HAP-1 (cell line): ENCODE results near the gene GMPPA.
A peak's percentile ranks its signal among the peaks of the same experiment; 100 is the strongest.

Experiments
- DNase-seq, 2 experiments: peaks; one replicate each; pipeline ENCODE4 v3.0.0-alpha.2; 2016 to 2020; ENCODE audit warnings: low spot score in 2 of 2
- H3K27me3 ChIP-seq: fragments of 250-450 bp; sonication (Bioruptor Pico); 2 replicates; pipeline ENCODE4 v1.5.1; 2020; ENCODE audit warnings: low read depth, mild to moderate bottlenecking, moderate library complexity
- H3K36me3 ChIP-seq: fragments of 250-450 bp; sonication (Bioruptor Pico); replicated peaks from 2 replicates; pipeline ENCODE4 v1.5.1; 2020; ENCODE audit warnings: mild to moderate bottlenecking
- H3K4me1 ChIP-seq: fragments of 250-450 bp; sonication (Bioruptor Pico); 2 replicates; pipeline ENCODE4 v1.5.1; 2020; ENCODE audit warnings: mild to moderate bottlenecking
- H3K4me3 ChIP-seq: fragments of 250-450 bp; sonication (Bioruptor Pico); 2 replicates; pipeline ENCODE4 v1.5.1; 2020; ENCODE audit warnings: mild to moderate bottlenecking, moderate library complexity
- H3K9me3 ChIP-seq: fragments of 250-450 bp; sonication (Bioruptor Pico); 2 replicates; pipeline ENCODE4 v1.5.1; 2020; ENCODE audit warnings: mild to moderate bottlenecking, moderate library complexity
- in situ Hi-C: fragments of 300-500 bp; cut with MboI; formaldehyde crosslinking; loops from 3 replicates; pipeline ENCODE4 v1.14.3; 2020; ENCODE audit warnings: low sequenced_read_pairs, inconsistent platforms, mixed read lengths

Gene GMPPA

GRCh38 chr2:219498280-219499057 lies at the start of gene GMPPA:
GMPPA (plus strand) TSS chr2:219498891; CDS start chr2:219499976, 1,085 bp downstream.
- peaks cover 19% of the 10 kb centered on the region for H3K4me1 ChIP-seq
- in situ Hi-C loops = no loop called here
- 0 out of 2 replicates have a peak, but pooled peaks cover 4% of the 10 kb centered on the region for H3K27me3 ChIP-seq
- peak; percentile 97 to 99 for DNase-seq
- H3K36me3 ChIP-seq = no peaks in the 10 kb centered on the region
- peak within 1 kb of the TSS; percentile 72 for H3K4me3 ChIP-seq
- no peaks in the 10 kb centered on the region for H3K9me3 ChIP-seq

- H3K4me3 ChIP-seq = no peak overlapping the region
- DNase-seq = no peak
- in situ Hi-C loops = no loop called here
- no peaks in the 10 kb centered on the region for H3K9me3 ChIP-seq
- H3K27me3 ChIP-seq = no peaks in the 10 kb centered on the region
- no peaks in the 10 kb centered on the region for H3K4me1 ChIP-seq
- 0 out of 2 replicates have a peak, but pooled peaks cover 4% of the 10 kb centered on the region for H3K36me3 ChIP-seq
These were observed 49.1 kb upstream of the GMPPA start for GRCh38 chr2:219449609-219450008.

DNA sequence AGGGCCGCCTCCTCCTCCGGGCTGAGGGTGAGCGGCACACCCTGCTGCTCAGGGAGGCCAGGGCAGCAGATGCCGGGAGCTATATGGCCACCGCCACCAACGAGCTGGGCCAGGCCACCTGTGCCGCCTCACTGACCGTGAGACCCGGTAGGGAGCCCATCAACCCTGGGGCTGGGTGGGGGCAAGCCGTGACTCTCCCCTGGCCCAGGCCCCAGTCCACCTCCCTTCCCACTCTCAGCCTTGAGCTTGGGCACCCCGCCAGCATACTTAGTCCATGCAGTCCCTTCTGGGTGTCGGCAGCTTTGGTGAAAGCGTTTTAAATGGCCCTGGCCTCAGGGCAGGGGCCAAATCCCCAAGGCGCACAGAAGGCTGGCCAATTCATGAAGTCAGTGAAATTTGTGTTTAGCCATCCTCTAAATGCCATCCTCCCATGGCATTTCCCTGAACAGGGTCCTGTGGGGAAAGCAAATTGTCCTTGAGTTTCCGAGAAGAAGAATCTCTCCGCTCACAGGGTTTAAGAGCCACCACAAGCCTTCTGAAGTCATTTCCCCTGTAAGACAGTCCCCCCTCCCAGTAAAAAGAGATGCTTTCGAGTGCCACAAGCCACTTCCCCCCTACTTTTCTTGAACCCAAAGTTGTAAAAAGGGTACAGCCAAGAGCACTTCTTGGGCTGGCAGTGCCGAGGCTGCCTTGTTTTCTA lies 46.9 kb upstream of the GMPPA start:
- no peak for DNase-seq
- in situ Hi-C loops = no loop called here
- no peaks in the 10 kb centered on the region for H3K27me3 ChIP-seq
- no peaks in the 10 kb centered on the region for H3K4me1 ChIP-seq
- 0 out of 2 replicates have a peak, but pooled peaks cover 4% of the 10 kb centered on the region for H3K36me3 ChIP-seq
- no peaks in the 10 kb centered on the region for H3K9me3 ChIP-seq
- H3K4me3 ChIP-seq = no peak overlapping the region

DNA sequence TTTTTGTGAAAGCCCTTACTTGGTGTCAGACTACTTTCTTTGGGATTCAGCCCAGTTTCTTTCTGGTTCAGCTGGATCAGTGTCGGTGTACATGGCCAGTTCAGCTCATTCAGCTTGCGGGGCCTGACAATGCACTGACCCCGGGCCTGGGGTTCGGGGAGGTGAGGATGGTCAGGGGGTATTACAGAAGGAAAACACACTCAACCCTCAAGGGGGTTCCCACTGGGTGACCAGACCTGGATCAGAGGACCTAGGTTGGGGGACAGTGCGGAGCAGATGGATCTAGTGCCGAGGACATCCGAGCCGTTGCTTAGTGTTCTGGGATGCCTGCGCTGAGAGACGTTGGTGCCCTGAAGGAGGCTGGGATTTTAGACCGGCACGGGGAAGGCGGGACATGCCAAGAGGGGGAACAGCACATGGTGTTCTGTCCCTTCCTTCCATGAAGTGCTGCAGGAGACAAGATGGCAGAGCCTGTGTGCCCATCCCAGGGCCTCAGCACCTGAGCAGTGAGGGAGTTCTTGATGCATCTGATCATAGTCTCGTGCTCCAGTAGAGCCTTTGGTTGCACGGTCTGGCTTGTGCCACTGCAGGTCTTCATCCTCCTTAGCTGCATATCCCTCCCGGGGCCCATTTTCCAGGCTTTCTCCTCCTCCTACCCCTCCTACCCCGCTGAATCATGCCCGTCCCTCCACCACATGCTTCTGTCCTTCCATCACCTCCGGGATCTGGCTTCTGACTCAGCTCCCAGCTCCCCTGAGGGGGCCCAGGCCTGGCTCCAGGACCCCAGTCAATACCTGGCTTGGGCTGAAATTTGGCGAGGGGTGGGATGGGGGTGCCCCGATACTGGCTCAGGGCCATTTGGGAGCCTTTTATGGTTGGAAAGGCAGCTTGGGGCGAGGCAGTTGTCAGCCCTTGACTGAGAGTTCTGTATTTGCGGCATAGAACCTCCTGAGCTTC lies 46.1 kb upstream of the GMPPA start:
- no peak overlapping the region for H3K4me3 ChIP-seq
- in situ Hi-C loops = no loop called here
- no peaks in the 10 kb centered on the region for H3K9me3 ChIP-seq
- 0 out of 2 replicates have a peak, but pooled peaks cover 4% of the 10 kb centered on the region for H3K36me3 ChIP-seq
- no peak for DNase-seq
- no peaks in the 10 kb centered on the region for H3K27me3 ChIP-seq
- H3K4me1 ChIP-seq = no peaks in the 10 kb centered on the region

DNA sequence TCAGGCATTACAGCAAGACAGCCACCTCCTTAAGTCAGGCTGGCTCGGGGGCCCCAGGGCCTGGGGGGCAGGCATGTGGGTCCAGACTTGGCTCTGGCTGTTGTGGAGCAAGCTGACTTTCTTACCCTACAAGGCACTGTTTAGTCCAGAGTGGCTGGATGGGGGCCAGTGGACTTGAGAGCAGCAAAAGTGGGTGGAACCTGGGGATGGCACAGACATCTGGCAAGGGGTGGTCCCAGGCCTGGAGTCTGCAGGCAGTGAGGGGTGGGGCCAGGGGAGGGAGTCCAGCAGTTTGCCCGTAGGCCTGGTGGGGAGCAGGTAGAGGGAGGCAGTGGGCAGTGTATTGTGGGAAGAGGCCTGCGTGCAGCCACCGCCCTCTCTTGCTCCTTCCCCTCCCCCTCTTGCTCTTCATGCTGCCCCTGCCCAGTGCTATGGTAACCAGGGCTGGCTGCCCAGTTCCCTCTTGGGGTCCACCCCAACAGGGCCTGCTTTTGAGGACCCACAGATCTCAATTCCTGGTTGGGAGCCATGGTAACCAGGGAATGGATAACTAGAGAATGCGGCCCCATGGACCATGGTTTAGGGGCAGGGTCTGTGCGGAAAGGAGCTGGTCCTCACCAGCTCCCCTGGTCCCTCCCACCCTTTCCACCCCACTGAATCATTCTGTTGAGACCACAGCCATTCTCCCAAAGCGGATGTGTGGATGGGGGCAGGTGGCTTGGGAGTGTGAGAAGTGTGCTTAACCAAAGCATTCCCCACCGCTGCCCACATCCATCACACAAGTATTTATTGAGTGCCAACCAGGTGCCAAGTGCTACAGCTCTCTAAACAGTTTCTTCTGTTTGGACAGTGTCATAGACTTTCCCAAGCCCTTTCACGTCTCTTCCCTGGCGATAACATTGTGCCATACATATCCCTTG lies 44.8 kb upstream of the GMPPA start:
- in situ Hi-C loops = no loop called here
- Histone ChIP-seq H3K4me1 (no peaks in the 10 kb centered on the region), H3K4me3 (no peak overlapping the region), H3K27me3 (no peaks in the 10 kb centered on the region), H3K36me3 (0 out of 2 replicates have a peak, but pooled peaks cover 3% of the 10 kb centered on the region), H3K9me3 (no peaks in the 10 kb centered on the region)
- DNase-seq = no peak

GRCh38 chr2:219455581-219455980 lies 43.1 kb upstream of the GMPPA start:
- DNase-seq = no peak
- Histone ChIP-seq H3K4me3 (no peak overlapping the region), H3K4me1 (no peaks in the 10 kb centered on the region), H3K36me3 (no peaks in the 10 kb centered on the region), H3K27me3 (no peaks in the 10 kb centered on the region), H3K9me3 (no peaks in the 10 kb centered on the region)
- in situ Hi-C loops = no loop called here

- no peaks in the 10 kb centered on the region for H3K4me1 ChIP-seq
- in situ Hi-C loops = no loop called here
These were observed 40.8 kb upstream of the GMPPA start for GRCh38 chr2:219457784-219458369.

DNA sequence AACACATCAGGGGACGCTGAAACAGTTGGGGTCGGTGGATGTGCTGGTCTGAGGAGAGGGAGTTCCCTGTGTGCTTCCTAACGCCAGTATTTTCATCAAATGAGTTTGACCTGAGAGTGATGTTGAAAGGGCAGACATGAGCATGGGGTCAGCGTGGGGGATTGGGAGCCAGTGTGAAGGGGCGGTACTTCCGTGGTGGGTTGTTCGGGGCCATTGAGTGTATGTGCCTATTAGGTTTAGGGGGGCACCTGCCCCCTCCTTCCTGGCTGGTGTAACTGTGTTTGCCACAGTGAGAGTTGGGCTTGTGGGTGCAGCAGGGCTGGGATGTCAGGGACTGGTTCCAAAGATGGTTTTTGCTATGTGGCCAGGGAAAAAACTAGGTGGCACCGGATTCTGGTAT lies 39.7 kb upstream of the GMPPA start:
- H3K4me1 ChIP-seq = no peaks in the 10 kb centered on the region
- no peaks in the 10 kb centered on the region for H3K9me3 ChIP-seq
- in situ Hi-C loops = no loop called here
- H3K36me3 ChIP-seq = no peaks in the 10 kb centered on the region
- DNase-seq = no peak
- H3K27me3 ChIP-seq = no peaks in the 10 kb centered on the region
- H3K4me3 ChIP-seq = no peak overlapping the region

More at GRCh38 chr2:219457784-219458369, 40.8 kb upstream of the GMPPA start:
- H3K36me3 ChIP-seq = no peaks in the 10 kb centered on the region
- H3K9me3 ChIP-seq = no peaks in the 10 kb centered on the region
- no peak for DNase-seq
- no peaks in the 10 kb centered on the region for H3K27me3 ChIP-seq
- H3K4me3 ChIP-seq = no peak overlapping the region

DNA sequence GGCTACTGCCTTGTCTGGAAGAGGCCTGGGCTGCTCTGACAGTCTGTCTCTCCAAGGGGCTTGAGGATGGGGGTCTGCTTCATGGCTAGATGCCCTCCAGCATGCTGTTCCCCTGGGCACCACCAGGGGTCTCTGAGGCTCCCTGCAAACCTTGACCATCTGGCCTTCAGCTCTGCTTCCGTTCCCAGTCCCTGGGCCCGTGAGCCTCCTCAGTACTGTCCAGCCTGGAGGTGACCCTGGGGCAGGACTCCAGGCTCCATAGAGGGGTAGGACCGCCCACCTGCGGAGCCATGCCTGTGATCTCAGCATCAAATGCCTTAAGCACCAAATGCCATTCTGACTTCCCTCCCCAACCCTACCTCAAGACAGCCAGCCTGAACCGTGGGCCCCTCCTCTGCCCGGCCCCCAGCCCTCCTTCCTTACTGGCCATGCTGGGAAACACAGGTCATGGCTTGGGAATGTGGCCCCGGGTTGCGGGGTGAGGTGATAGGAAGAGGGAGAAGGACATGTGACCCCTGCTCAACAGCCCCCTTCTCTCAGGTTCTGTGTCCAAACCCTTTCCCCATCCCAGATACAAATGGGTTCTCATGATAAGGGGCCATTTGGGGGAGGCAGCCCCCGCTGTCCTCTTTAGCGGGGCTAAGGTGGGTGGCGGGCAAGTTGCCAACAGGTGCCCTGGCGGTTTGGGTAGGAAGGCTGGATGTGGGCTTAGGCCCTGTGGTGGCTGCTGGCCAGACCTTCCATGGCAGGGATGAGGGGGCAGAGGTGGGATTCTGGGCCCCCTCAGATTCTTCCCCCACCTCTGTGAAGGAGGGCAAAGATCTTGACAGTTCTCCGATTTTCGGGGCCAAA lies 39.0 kb upstream of the GMPPA start:
- no peaks in the 10 kb centered on the region for H3K9me3 ChIP-seq
- H3K4me1 ChIP-seq = no peaks in the 10 kb centered on the region
- DNase-seq = peak; percentile 23 to 82
- in situ Hi-C loops = no loop called here
- no peaks in the 10 kb centered on the region for H3K36me3 ChIP-seq
- H3K27me3 ChIP-seq = no peaks in the 10 kb centered on the region
- H3K4me3 ChIP-seq = no peak overlapping the region

GRCh38 chr2:219460424-219460926 lies 38.2 kb upstream of the GMPPA start:
- DNase-seq = no peak

GRCh38 chr2:219461047-219461514 lies 37.6 kb upstream of the GMPPA start:
- Histone ChIP-seq H3K27me3 (no peaks in the 10 kb centered on the region), H3K4me3 (no peak overlapping the region), H3K9me3 (no peaks in the 10 kb centered on the region), H3K36me3 (no peaks in the 10 kb centered on the region), H3K4me1 (no peaks in the 10 kb centered on the region)
- no peak for DNase-seq
- in situ Hi-C loops = no loop called here

More at GRCh38 chr2:219460424-219460926, 38.2 kb upstream of the GMPPA start:
- H3K36me3 ChIP-seq = no peaks in the 10 kb centered on the region
- no peaks in the 10 kb centered on the region for H3K9me3 ChIP-seq
- H3K4me3 ChIP-seq = no peak overlapping the region
- H3K27me3 ChIP-seq = no peaks in the 10 kb centered on the region
- in situ Hi-C loops = no loop called here
- H3K4me1 ChIP-seq = no peaks in the 10 kb centered on the region
